HCT116 (cell line): ENCODE measurements around the gene ACOXL. TPM values are rescaled to one million over a fixed set of nuclear protein-coding genes. Genes with fewer than 3 reads are reported as not detected.

Source experiments
- ATAC-seq: fragments of 200-7000 bp; cut with Tn5 transposase; 2 replicates; pipeline ENCODE4 v1.9.1; 2020; ENCODE audit warnings: mild to moderate bottlenecking, moderate library complexity
- BruUV-seq: library from RNA; stranded (reverse); fragments of 400-500 nt; replicated peaks from 2 replicates; lab custom pipeline; 2021; lab: Mats Ljungman, UMichigan
- CTCF ChIA-PET: fragments of 300-600 bp; sonication (Branson Sonifier 250); formaldehyde crosslinking; loops from one replicate; lab custom pipeline; 2021; ENCODE audit warnings: antibody characterized with exemption; lab: Charles Lee
- POLR2A ChIA-PET: fragments of 300-600, 350-600 bp; sonication (Branson Sonifier 250); formaldehyde crosslinking; loops from one replicate; lab custom pipeline; 2021; ENCODE audit warnings: antibody characterized with exemption; lab: Charles Lee
- RAD21 ChIA-PET, 2 experiments: fragments of 300-600 bp; sonication (Branson Sonifier 250); formaldehyde crosslinking; loops; one replicate each; lab custom pipeline; 2023; ENCODE audit warnings: low total read pairs in 2 of 2; ENCODE audit not compliant: uncharacterized antibody in 2 of 2, unreplicated experiment in 2 of 2, low non-redundant PET in 1 of 2; lab: Charles Lee
- DNase-seq: peaks from one replicate; pipeline ENCODE4 v3.0.0-alpha.2; 2010; ENCODE audit warnings: low read depth, low spot score
- H2AFZ ChIP-seq: fragments of 200-600 bp; shearing (Covaris generic), sonication (generic); 2 replicates; pipeline ENCODE4 v1.6.1; 2017; ENCODE audit warnings: low read depth, mixed run types, mixed read lengths, antibody characterized with exemption, low read length; ENCODE audit not compliant: poor library complexity, severe bottlenecking
- H3K27ac ChIP-seq: 2 replicates; pipeline ENCODE4 v1.5.1; 2012; ENCODE audit warnings: low read depth, low read length
- H3K27me3 ChIP-seq: fragments of 200-600 bp; sonication (generic); 2 replicates; pipeline ENCODE4 v1.6.1; 2016; ENCODE audit warnings: mixed run types, low read length, mixed read lengths; ENCODE audit not compliant: insufficient read depth
- H3K36me3 ChIP-seq, 2 experiments: fragments of 200-500 bp in 1 of 2; fragments of 200-600 bp in 1 of 2; sonication (Bioruptor generic) in 1 of 2; sonication (generic) in 1 of 2; 2 replicates each; pipeline versions ENCODE4 v1.5.1 to v1.6.1; 2014 to 2016; ENCODE audit warnings: low read length in 2 of 2, inconsistent platforms in 1 of 2, mixed read lengths in 1 of 2, mixed run types in 1 of 2; ENCODE audit not compliant: insufficient read depth in 2 of 2, control insufficient read depth in 1 of 2
- H3K4me1 ChIP-seq, 2 experiments: fragments of 200-600 bp in 1 of 2; sonication (generic) in 1 of 2; 2 replicates each; pipeline versions ENCODE4 v1.5.1 to v1.6.1; 2012 to 2017; ENCODE audit warnings: low read length in 2 of 2, inconsistent platforms in 1 of 2, mild to moderate bottlenecking in 1 of 2, mixed read lengths in 1 of 2, mixed run types in 1 of 2, moderate library complexity in 1 of 2; ENCODE audit not compliant: insufficient read depth in 2 of 2, control insufficient read depth in 1 of 2
- H3K4me2 ChIP-seq: fragments of 200-600 bp; sonication (generic); 2 replicates; pipeline ENCODE4 v1.6.1; 2017; ENCODE audit warnings: mixed run types, low read length, mixed read lengths
- H3K4me3 ChIP-seq, 2 experiments: fragments of 200-600 bp in 1 of 2; sonication (generic) in 1 of 2; replicated peaks in 1 of 2; 2 replicates each; pipeline ENCODE4 v1.5.1; 2011 to 2016; ENCODE audit warnings: low read length in 2 of 2, control low read depth in 1 of 2, low read depth in 1 of 2, mild to moderate bottlenecking in 1 of 2, mixed read lengths in 1 of 2, mixed run types in 1 of 2
- H3K79me2 ChIP-seq: fragments of 200-600 bp; sonication (generic); 2 replicates; pipeline ENCODE4 v1.6.1; 2017; ENCODE audit warnings: mild to moderate bottlenecking, mixed run types, low read length, moderate library complexity, mixed read lengths; ENCODE audit not compliant: insufficient read depth
- H3K9ac ChIP-seq: fragments of 200-600 bp; sonication (generic); 2 replicates; pipeline ENCODE4 v1.6.1; 2016; ENCODE audit warnings: low read length, mixed read lengths
- H3K9me2 ChIP-seq: fragments of 200-600 bp; sonication (generic), shearing (Covaris generic); 2 replicates; pipeline ENCODE4 v1.6.1; 2017; ENCODE audit warnings: mixed run types, mild to moderate bottlenecking, moderate library complexity; ENCODE audit not compliant: insufficient read depth
- H3K9me3 ChIP-seq, 2 experiments: fragments of 200-500 bp in 1 of 2; fragments of 200-600 bp in 1 of 2; sonication (Bioruptor generic) in 1 of 2; sonication (generic) in 1 of 2; 2 replicates each; pipeline ENCODE4 v1.6.1; 2014 to 2017; ENCODE audit warnings: low read length in 2 of 2, mixed read lengths in 2 of 2, inconsistent platforms in 1 of 2, low read depth in 1 of 2, mild to moderate bottlenecking in 1 of 2, mixed run types in 1 of 2, moderate library complexity in 1 of 2; ENCODE audit not compliant: control insufficient read depth in 1 of 2, insufficient read depth in 1 of 2
- H4K20me1 ChIP-seq: fragments of 200-600 bp; sonication (generic), shearing (Covaris generic); 2 replicates; pipeline ENCODE4 v1.6.1; 2017; ENCODE audit warnings: mixed run types, mild to moderate bottlenecking, moderate library complexity; ENCODE audit not compliant: insufficient read depth
- ATF3 ChIP-seq: IDR thresholded peaks from 2 replicates; pipeline ENCODE4 v1.6.1; 2012
- CBX3 ChIP-seq: IDR thresholded peaks from 2 replicates; pipeline ENCODE4 v1.6.1; 2012; ENCODE audit warnings: low read depth
- CTCF ChIP-seq, 3 experiments: fragments of 200-600 bp in 1 of 3; sonication (generic) in 1 of 3; IDR thresholded peaks in 2 of 3; conservative IDR thresholded peaks in 1 of 3; 2 replicates each; pipeline ENCODE4 v1.5.1; 2012 to 2017; ENCODE audit warnings: low read depth in 2 of 3, low read length in 2 of 3, antibody characterized with exemption in 1 of 3, borderline replicate concordance in 1 of 3, control low read depth in 1 of 3, mild to moderate bottlenecking in 1 of 3, mixed read lengths in 1 of 3, mixed run types in 1 of 3, moderate library complexity in 1 of 3; ENCODE audit not compliant: insufficient read depth in 1 of 3
- EGR1 ChIP-seq: IDR thresholded peaks from 2 replicates; pipeline ENCODE4 v1.6.1; 2012; ENCODE audit warnings: low read depth
- EZH2 ChIP-seq: fragments of 200-600 bp; sonication (generic); IDR thresholded peaks from 2 replicates; pipeline ENCODE4 v1.6.1; 2017; ENCODE audit warnings: antibody characterized with exemption, mixed run types
- FOSL1 ChIP-seq: IDR thresholded peaks from 2 replicates; pipeline ENCODE4 v1.6.1; 2012; ENCODE audit warnings: low read depth
- JUND ChIP-seq: IDR thresholded peaks from 2 replicates; pipeline ENCODE4 v1.6.1; 2012
- MAX ChIP-seq: IDR thresholded peaks from 2 replicates; pipeline ENCODE4 v1.6.1; 2012
- POLR2A ChIP-seq: IDR thresholded peaks from 2 replicates; pipeline ENCODE4 v1.7.0; 2011; ENCODE audit warnings: borderline replicate concordance; ENCODE audit not compliant: insufficient read depth, insufficient read length; ENCODE audit errors: extremely low read depth
- POLR2AphosphoS5 ChIP-seq: IDR thresholded peaks from 2 replicates; pipeline ENCODE4 v1.6.1; 2011; ENCODE audit warnings: mild to moderate bottlenecking, low read depth, low read length, moderate library complexity
- RAD21 ChIP-seq: IDR thresholded peaks from 2 replicates; pipeline ENCODE4 v1.6.1; 2012; ENCODE audit warnings: low read depth, mild to moderate bottlenecking
- SIN3A ChIP-seq: IDR thresholded peaks from 2 replicates; pipeline ENCODE4 v1.6.1; 2012; ENCODE audit warnings: low read depth
- SRF ChIP-seq: IDR thresholded peaks from 2 replicates; pipeline ENCODE4 v1.6.1; 2012; ENCODE audit warnings: low read depth
- ZBTB33 ChIP-seq: IDR thresholded peaks from 2 replicates; pipeline ENCODE4 v1.6.1; 2011; ENCODE audit warnings: mild to moderate bottlenecking, low read length, moderate library complexity; ENCODE audit not compliant: insufficient replicate concordance; ENCODE audit errors: extremely low read depth
- ZFX ChIP-seq: fragments of 450-650 bp; IDR thresholded peaks from 2 replicates; pipeline ENCODE4 v1.6.1; 2017
- ZNF274 ChIP-seq: fragments of 200-500 bp; sonication (Bioruptor generic); IDR thresholded peaks from 2 replicates; pipeline ENCODE4 v1.6.1; 2014; ENCODE audit warnings: mild to moderate bottlenecking, low read depth, low read length, inconsistent platforms
- intact Hi-C: fragments of 100-400 bp; cut with micrococcal nuclease; formaldehyde crosslinking; loops from 2 replicates; pipeline ENCODE4 v1.10.0; 2022
- total RNA-seq: library from RNA; stranded (reverse); gene quantifications from one replicate; pipeline ENCODE4 v1.2.1, GENCODE V29; 2021; ENCODE audit not compliant: unreplicated experiment

The ACOXL gene
- total RNA-seq, 1 experiment from 2014 or later = 5.5 TPM

GRCh38 chr2:110905217-110905616 lies 172.8 kb downstream of the ACOXL start:
- intact Hi-C loops = no loop called here
- ATAC-seq (no peak), DNase-seq (no peak)
- TF ChIP-seq EGR1 (no peak), POLR2A (no peak), ZNF274 (no peak), SRF (no peak), ZFX (no peak), CTCF (IDR thresholded peaks at IDR 0.05 in 2 of 3, conservative IDR thresholded peaks at IDR 0.05 in 1 of 3; ENCODE audit: borderline replicate concordance in 1 of 3, insufficient read depth in 1 of 3, low read depth in 2 of 3, low read length in 2 of 3) (no peak), JUND (no peak), MAX (no peak), EZH2 (no peak), ZBTB33 (no peak), RAD21 (no peak), CBX3 (no peak), POLR2AphosphoS5 (no peak), FOSL1 (no peak), SIN3A (no peak), ATF3 (no peak)
- no TSS peak for BruUV-seq
- CTCF ChIA-PET = no interaction called here
- Histone ChIP-seq H3K9me3 (no peaks in the 10 kb centered on the region), H3K79me2 (no peaks in the 10 kb centered on the region), H3K4me3 (no peak overlapping the region), H3K4me2 (no peak overlapping the region), H4K20me1 (no peaks in the 10 kb centered on the region), H3K27me3 (no peaks in the 10 kb centered on the region), H3K4me1 (no peaks in the 10 kb centered on the region), H2AFZ (no peak overlapping the region), H3K36me3 (no peaks in the 10 kb centered on the region), H3K9me2 (no peaks in the 10 kb centered on the region), H3K27ac (no peak overlapping the region), H3K9ac (no peak overlapping the region)
- POLR2A ChIA-PET = no interaction called here
- RAD21 ChIA-PET = no interaction called here
